ENCODE measurements around the gene MYO5B.

The MYO5B gene

GRCh38 chr18:50053111-50053510 lies 141.8 kb downstream of the MYO5B start:
- Histone ChIP-seq H3K79me2 (ENCODE audit: low read length) (peaks cover 30% of the 10 kb centered on the region), H3K9me3 (replicated peaks; ENCODE audit: insufficient read depth, low read length) (no peaks in the 10 kb centered on the region), H4K20me1 (ENCODE audit: insufficient read depth, low read length) (no peaks in the 10 kb centered on the region), H3F3A (ENCODE audit: insufficient read depth, low read length) (no peaks in the 10 kb centered on the region), H3K27me3 (replicated peaks; ENCODE audit: insufficient read depth, low read length) (no peaks in the 10 kb centered on the region), H3K36me3 (replicated peaks; ENCODE audit: insufficient read depth, low read length) (no peaks in the 10 kb centered on the region), H3K27ac (ENCODE audit: low read length) (no peak overlapping the region), H3K4me1 (ENCODE audit: low read length) (no peaks in the 10 kb centered on the region; the same call in 1 of the 2 replicates), H2AFZ (ENCODE audit: low read length) (no peak overlapping the region), H3K9me2 (replicated peaks; ENCODE audit: insufficient read depth, low read length) (no peaks in the 10 kb centered on the region), H3K9ac (ENCODE audit: low read length) (no peak overlapping the region), H3K4me3 (ENCODE audit: low read length) (no peak overlapping the region), H3K4me2 (ENCODE audit: low read depth, low read length) (no peak overlapping the region)
- no peak for DNase-seq
- TF ChIP-seq EZH2phosphoT487 (IDR thresholded peaks at IDR 0.05; ENCODE audit: low read length) (no peak), CTCF (IDR thresholded peaks at IDR 0.05; ENCODE audit: low read length) (no peak), EZH2 (optimal IDR thresholded peaks at IDR 0.05; ENCODE audit: low read depth, low read length) (no peak)

GRCh38 chr18:50051288-50051687 lies 143.7 kb downstream of the MYO5B start:
- Histone ChIP-seq H3K4me2 (ENCODE audit: low read depth, low read length) (no peak overlapping the region), H3K9ac (ENCODE audit: low read length) (no peak overlapping the region), H3K27me3 (replicated peaks; ENCODE audit: insufficient read depth, low read length) (no peaks in the 10 kb centered on the region), H3F3A (ENCODE audit: insufficient read depth, low read length) (no peaks in the 10 kb centered on the region), H3K4me1 (ENCODE audit: low read length) (peaks cover 3% of the 10 kb centered on the region; the same call in 1 of the 2 replicates), H3K9me3 (replicated peaks; ENCODE audit: insufficient read depth, low read length) (no peaks in the 10 kb centered on the region), H3K36me3 (replicated peaks; ENCODE audit: insufficient read depth, low read length) (no peaks in the 10 kb centered on the region), H3K79me2 (ENCODE audit: low read length) (peaks cover 24% of the 10 kb centered on the region), H3K9me2 (replicated peaks; ENCODE audit: insufficient read depth, low read length) (no peaks in the 10 kb centered on the region), H3K27ac (ENCODE audit: low read length) (no peak overlapping the region), H3K4me3 (ENCODE audit: low read length) (no peak overlapping the region), H4K20me1 (ENCODE audit: insufficient read depth, low read length) (no peaks in the 10 kb centered on the region), H2AFZ (ENCODE audit: low read length) (no peak overlapping the region)
- peak; percentile 30 for TF ChIP-seq CTCF (IDR thresholded peaks at IDR 0.05; ENCODE audit: low read length)
- no peak for TF ChIP-seq EZH2 (optimal IDR thresholded peaks at IDR 0.05; ENCODE audit: low read depth, low read length)
- no peak for DNase-seq

GRCh38 chr18:50045126-50045525 lies 149.8 kb downstream of the MYO5B start:
- H3K27me3 ChIP-seq (replicated peaks; ENCODE audit: insufficient read depth, low read length), result no peaks in the 10 kb centered on the region

More at GRCh38 chr18:50045126-50045525, 149.8 kb downstream of the MYO5B start:
- Histone ChIP-seq H3K4me3 (ENCODE audit: low read length) (no peak overlapping the region), H3K9me2 (replicated peaks; ENCODE audit: insufficient read depth, low read length) (no peaks in the 10 kb centered on the region), H3K9me3 (replicated peaks; ENCODE audit: insufficient read depth, low read length) (no peaks in the 10 kb centered on the region), H2AFZ (ENCODE audit: low read length) (no peak overlapping the region), H3K79me2 (ENCODE audit: low read length) (peaks cover 36% of the 10 kb centered on the region), H3K9ac (ENCODE audit: low read length) (no peak overlapping the region), H3K4me1 (ENCODE audit: low read length) (peaks cover 40% of the 10 kb centered on the region), H4K20me1 (ENCODE audit: insufficient read depth, low read length) (no peaks in the 10 kb centered on the region), H3F3A (ENCODE audit: insufficient read depth, low read length) (peaks cover 24% of the 10 kb centered on the region), H3K4me2 (ENCODE audit: low read depth, low read length) (peak overlapping the region; percentile 28; the same call in 1 of the 2 replicates), H3K36me3 (replicated peaks; ENCODE audit: insufficient read depth, low read length) (no peaks in the 10 kb centered on the region), H3K27ac (ENCODE audit: low read length) (peak overlapping the region; percentile 64; the same call in 1 of the 2 replicates)
- DNase-seq, result no peak
- no peak for TF ChIP-seq EZH2 (optimal IDR thresholded peaks at IDR 0.05; ENCODE audit: low read depth, low read length)
- TF ChIP-seq CTCF (IDR thresholded peaks at IDR 0.05; ENCODE audit: low read length), result no peak
- TF ChIP-seq EZH2phosphoT487 (IDR thresholded peaks at IDR 0.05; ENCODE audit: low read length), result no peak
